Fibroblast of the aortic adventitia (primary cell): ENCODE data around the gene DOCK4. TPM values are rescaled to one million over a fixed set of nuclear protein-coding genes. Genes with fewer than 3 reads are reported as not detected.

Source experiments
- DNase-seq: peaks from one replicate; pipeline ENCODE4 v3.0.0-alpha.2; 2010; ENCODE audit warnings: low read depth
- H3K4me3 ChIP-seq: 2 replicates; pipeline ENCODE4 v1.5.1; 2011; ENCODE audit warnings: low read depth, mild to moderate bottlenecking, control low read depth, low read length, moderate library complexity
- CTCF ChIP-seq: IDR thresholded peaks from 2 replicates; pipeline ENCODE4 v1.5.1; 2011; ENCODE audit warnings: mild to moderate bottlenecking, low read length, control low read depth, inconsistent platforms; ENCODE audit not compliant: insufficient read depth
- total RNA-seq: library from RNA; depleted of rRNA; stranded (reverse); fragments of >200 nt; gene quantifications from 2 replicates; pipeline ENCODE4 v1.2.3, GENCODE V29; 2012; ENCODE audit warnings: low replicate concordance

Gene DOCK4
- total RNA-seq, 1 donor = 25.9 TPM

DNA sequence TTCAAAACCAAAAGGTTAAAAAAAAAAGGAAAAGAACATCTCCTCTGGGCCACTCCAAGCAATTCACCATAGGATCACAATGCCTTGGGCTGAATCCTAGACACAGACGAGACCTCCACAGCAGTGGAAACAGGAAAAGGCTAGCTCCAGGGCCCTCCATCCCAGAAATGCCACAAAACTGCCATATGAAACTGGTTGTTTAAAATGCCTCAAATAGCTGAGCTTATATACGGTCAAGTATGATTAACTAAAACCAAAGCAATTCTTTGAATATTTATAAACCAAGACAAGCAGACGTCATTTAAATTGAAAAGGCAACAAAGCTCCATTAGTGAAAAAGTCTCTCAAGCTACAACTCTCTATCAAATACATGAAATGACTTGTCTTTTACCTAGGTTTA lies 63.1 kb downstream of the DOCK4 start:
- H3K4me3 ChIP-seq = no peak overlapping the region
- TF ChIP-seq CTCF = no peak
- DNase-seq = no peak

- peak; percentile 40 for DNase-seq
- H3K4me3 ChIP-seq = no peak overlapping the region
- TF ChIP-seq CTCF = no peak
Observed at GRCh38 chr7:112140600-112140999, 65.6 kb downstream of the DOCK4 start.

GRCh38 chr7:112138938-112139337 lies 67.3 kb downstream of the DOCK4 start:
- H3K4me3 ChIP-seq = no peak overlapping the region
- no peak for DNase-seq
- no peak for TF ChIP-seq CTCF

DNA sequence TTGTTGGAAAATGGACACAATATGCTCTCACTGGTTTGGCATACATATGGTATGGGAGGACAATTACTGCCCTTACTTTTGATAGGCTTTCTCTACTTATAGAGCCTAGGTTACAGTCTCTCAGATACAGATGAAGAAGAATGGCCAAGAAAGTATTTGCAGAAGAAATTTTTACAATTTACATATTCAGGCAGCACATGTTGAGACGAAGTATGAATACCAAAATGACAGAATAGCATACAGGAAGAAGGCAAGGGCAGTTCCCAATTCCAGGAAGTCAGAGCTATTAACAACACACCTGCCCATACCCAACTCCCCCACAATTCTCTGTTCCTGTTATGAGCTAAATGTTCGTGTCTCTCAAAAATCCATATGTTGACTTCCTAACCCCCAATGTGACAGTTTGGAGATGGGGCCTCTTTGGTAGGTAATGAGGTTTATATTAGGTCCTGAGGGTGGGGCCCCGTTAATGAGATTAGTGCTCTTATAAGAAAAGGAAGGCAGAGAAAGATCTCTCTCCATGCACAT lies 67.8 kb downstream of the DOCK4 start:
- no peak overlapping the region for H3K4me3 ChIP-seq
- no peak for TF ChIP-seq CTCF
- DNase-seq = no peak

DNA sequence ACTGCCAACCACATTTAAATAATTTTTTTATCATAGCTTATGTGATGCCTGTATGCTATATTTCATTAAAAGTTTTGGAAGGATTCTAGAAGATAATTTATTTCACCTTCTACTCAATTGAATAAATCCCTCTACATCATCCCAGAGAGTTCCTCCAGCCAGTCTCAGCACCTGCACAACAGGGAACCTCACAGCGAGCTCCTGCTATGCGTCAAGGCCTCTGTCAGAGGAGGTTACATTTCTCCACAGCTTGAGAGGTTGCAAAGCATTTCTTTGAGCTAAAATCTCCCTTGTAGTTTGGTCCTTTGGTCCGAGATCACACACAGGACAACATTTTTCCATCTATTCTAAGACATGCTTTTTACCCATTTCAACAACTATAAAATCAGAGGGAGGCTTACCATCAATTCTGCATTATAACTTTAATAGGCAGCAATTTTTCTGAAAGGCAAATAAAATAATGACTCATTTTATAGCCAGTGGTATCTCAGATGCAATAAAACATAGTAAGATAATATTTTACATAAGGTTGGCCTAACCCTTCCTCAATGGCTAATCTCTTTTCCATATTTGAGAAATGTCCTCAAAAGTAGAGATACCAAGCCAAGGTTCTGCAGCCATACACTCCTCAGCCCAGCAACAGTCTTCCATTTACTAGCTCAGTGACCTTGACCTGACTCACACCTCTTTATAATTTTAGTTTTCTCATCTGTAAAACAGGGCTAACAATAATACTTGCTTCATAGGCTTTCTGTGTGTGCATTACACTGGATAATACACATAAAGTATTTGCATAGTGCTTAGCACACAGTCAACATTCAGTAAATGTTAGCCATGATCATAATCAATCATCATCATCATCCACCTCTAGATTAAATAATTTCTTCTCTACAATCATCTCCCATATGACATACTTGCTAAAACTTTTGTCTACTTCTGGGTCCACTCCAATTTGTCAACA lies 68.8 kb downstream of the DOCK4 start:
- no peak for DNase-seq

More for the DNA sequence above, 68.8 kb downstream of the DOCK4 start:
- H3K4me3 ChIP-seq = no peak overlapping the region
- TF ChIP-seq CTCF = no peak
